ENCODE measurements around the gene PLEKHA3.
"Not testable (repeated sequence)": the region's sequence is repeated elsewhere in the genome, so short reads cannot be mapped to it uniquely, and the experiment has no call there.

Gene PLEKHA3

DNA sequence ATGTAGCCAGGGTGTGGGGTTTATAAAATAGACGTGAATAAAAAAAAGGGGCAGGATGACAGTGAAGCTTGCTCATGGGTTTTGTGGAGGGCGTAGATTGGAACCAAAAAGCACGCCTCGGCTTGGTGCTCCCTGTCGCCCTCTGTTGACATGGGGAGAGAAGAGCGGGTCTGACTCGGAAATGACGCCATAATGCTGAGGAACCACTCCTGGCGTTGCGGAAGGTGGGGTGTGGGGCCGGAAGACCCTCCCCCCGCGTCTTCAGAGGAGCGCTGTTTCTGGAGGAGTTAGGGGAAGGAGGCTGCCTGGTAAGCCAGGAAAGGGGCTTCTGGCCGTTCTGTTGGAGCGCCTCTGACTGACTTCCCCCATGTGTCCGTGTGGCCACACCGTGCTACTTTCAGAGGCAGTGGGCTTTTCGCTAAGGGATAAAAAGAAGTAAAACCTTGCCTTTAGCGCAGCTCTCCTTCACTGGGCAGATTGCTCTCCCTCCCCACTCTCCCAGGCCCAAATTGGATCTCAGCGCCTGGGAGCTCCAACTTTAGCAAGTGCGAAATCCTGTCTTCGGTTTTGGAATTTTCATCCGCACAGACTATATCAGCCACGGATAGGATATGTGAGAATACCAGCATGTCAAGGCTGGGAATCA, 42.8 kb downstream of the PLEKHA3 start:
- peak; percentile 49 to 54 for DNase-seq (ENCODE audit: low read depth in 2 of 2)

DNA sequence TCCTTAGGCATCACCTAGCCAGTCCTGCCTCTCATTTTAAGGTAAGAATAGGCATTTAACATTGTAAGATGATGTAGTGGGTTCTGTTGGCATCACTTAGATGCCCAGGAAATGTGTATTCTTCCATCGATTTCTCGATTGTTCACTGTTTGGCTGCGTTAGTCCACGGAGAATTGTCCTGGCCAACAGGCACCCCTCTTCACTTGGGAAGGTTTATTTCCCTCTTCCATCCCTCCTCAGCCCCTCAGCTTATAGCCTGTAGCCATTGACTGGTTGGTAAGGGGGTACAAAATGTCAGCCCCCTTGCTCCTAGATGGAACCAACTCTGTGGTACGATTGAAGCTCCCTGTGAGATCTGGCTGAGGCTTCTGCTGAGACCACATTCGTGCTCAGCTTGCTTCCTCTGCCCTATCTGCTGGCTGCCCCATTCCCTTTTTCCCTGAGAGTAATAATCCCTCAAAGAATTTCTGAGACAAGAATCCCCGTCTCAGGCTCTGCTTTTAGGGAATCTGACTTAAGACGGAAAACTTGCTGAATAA, 43.4 kb downstream of the PLEKHA3 start:
- DNase-seq (ENCODE audit: low read depth in 2 of 2) = no peak

DNA sequence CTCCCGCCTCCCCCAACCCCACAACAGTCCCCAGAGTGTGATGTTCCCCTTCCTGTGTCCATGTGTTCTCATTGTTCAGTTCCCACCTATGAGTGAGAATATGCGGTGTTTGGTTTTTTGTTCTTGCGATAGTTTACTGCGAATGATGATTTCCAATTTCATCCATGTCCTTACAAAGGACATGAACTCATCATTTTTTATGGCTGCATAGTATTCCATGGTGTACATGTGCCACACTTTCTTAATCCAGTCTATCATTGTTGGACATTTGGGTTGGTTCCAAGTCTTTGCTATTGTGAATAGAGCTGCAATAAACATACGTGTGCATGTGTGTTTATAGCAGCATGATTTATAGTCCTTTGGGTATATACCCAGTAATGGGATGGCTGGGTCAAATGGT, 44.8 kb downstream of the PLEKHA3 start:
- not testable (repeated sequence) for DNase-seq (ENCODE audit: low read depth in 2 of 2)

DNA sequence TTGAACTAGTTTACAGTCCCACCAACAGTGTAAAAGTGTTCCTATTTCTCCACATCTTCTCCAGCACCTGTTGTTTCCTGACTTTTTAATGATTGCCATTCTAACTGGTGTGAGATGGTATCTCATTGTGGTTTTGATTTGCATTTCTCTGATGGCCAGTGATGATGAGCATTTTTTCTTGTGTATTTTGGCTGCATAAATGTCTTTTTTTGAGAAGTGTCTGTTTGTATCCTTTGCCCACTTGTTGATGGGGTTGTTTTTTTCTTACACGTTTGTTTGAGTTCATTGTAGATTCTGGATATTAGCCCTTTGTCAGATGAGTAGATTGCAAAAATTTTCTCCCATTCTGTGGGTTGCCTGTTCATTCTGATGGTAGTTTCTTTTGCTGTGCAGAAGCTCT, 45.2 kb downstream of the PLEKHA3 start:
- not testable (repeated sequence) for DNase-seq (ENCODE audit: low read depth in 2 of 2)

DNA sequence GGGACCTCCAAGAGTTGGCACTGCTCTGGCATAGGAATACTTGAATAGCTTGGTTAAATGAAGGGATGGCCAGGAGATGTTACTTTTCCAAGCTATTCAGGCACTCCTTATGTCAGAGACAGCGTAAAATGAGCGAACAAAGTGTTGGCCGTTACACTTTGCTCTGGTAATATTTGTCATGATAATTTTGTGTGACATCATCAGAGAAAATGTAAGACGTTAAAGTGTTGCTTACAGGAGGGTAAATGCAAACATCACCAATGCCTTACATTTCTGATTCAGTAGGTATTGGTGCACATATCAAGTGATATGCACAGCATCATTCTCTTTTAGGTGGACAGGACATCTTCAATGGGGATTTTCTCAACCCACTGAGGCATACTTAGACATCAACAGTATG, 46.0 kb downstream of the PLEKHA3 start:
- no peak for DNase-seq (ENCODE audit: low read depth in 2 of 2)

DNA sequence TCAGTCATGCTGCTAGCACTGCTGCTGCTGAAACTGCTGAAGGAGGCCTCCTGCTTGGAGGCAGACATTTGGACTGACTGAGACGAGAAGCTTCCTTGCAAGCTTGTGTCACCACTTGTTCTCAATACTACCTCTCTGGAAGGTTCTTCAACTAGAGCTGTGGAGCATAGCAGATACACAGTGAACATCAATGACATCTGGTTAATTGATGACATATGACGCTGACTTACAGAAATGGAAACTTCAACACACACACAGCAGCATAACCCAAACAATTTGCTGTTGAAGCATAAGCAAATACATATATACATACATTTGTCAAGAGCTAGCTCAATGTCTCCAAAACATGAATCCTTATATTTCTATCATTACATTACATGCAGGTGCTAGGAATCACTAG, 47.3 kb downstream of the PLEKHA3 start:
- no peak for DNase-seq (ENCODE audit: low read depth in 2 of 2)

DNA sequence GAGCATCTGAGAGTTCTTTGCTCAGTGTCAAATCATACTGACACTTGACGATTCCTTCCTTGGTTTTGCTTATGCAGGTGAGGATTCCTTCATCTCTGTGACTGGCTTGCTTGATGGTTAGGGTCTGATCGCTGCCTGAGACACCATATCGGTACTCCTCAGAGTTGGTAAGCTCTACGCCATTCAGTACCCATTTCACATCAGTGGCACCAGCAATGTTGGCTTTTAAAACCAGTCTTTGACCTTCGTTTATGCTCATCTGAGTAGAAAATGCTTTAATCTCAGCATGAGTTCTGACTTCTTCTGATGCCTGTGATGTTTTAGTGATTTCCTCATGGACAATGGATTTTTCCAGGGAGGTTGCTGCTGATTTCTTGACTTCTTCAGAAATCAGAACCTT, 48.4 kb downstream of the PLEKHA3 start:
- DNase-seq (ENCODE audit: low read depth in 2 of 2) = no peak

DNA sequence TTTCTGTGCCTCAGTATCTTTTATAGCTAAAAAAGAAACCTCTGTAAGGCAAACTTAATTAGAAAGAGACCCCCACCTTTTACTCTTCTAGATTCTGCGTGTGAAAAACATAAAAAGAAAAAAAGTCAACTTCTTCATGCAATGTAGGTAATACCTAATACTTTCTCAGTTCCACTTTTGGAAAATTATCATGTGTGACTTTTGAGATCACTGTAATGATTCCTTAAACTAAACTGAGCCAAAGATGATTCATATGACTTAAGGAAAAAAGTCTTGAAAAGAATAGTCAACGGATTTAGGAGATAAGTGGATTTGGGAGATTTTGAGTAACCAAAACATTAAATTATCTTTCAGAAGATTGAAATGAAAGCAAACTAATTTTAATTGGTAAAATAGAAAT, 48.9 kb downstream of the PLEKHA3 start:
- DNase-seq (ENCODE audit: low read depth in 2 of 2) = no peak

DNA sequence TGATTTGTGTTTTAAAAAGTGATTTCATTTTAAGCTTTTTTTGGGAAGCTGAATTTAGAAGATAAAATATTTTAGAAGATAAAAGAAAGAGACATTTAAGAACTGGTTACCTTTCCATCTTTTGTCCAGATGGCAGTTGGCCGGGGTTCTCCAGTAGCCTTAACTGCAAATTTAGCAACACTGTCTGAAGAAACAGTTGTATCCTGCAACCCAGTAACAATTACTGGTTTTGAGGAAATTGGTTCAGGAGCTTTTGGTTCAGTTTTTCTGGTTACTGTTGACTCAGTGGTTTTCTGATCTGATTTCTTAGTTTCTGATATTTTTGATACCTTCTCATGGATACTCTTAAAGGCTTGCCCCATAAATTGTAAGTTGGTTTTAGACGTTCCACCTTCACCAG, 49.9 kb downstream of the PLEKHA3 start:
- no peak for DNase-seq (ENCODE audit: low read depth in 2 of 2)

DNA sequence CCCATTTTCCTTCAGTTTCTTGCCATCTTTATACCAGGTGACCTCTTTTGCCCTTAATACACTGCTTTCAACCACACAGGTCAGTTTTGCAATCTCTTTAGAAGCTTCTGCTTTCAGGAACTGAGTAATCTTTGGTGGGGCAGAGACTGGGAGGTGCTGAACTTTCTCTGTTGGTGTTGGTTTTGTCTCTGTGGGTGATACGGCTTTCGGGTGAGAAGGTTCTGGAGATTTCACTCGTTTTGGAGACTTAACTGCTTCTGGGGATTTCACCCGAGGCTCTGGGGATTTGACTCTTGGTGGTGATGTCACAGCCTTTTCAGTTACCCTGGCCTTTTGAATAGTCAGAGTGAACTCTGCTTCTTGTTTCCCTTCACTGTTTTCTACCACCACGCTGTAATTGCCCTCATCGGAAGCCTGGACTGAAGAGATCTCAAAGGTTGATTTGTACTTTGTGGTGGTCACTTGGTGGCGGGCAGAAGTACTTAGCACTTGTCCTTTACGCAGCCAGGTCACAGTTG, 50.4 kb downstream of the PLEKHA3 start:
- DNase-seq (ENCODE audit: low read depth in 2 of 2) = no peak

DNA sequence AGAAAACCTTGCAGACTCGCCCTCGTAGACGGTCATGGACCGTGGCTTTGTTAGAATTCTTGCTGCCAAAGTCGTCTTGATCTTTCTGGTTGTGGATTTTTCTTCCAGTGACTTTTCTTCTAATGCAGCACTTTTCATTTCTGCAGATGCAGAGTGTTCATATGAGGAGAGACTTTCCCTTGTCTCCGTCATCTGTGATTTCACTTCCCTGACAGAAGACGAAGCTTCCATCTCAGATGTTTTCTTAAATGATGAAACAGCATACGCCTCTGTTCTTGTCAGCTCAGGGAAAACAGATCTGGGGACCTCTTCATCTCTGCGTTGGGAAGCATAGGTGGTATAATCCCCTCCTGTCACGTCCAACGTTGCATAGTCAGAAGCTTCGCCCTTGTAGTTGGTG, 50.9 kb downstream of the PLEKHA3 start:
- DNase-seq (ENCODE audit: low read depth in 2 of 2) = no peak

DNA sequence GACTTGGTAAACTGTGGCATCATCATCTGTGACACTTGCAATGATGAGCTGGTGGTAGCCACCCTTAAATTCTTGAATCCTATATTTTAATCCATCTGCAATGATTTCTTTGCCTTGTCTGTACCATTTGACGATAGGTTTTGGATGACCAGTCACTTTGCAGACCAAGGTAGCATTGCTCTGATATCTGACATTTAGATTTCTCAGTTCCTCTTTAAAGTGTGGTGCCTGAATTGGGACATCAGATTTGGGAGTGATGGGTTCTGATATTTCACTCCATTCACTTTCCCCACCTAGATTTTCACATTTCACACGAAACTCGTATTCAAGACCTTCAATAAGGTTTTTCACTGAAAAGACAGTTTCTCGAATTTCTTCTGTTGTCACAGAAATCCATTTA, 55.8 kb downstream of the PLEKHA3 start:
- DNase-seq (ENCODE audit: low read depth in 2 of 2) = no peak

DNA sequence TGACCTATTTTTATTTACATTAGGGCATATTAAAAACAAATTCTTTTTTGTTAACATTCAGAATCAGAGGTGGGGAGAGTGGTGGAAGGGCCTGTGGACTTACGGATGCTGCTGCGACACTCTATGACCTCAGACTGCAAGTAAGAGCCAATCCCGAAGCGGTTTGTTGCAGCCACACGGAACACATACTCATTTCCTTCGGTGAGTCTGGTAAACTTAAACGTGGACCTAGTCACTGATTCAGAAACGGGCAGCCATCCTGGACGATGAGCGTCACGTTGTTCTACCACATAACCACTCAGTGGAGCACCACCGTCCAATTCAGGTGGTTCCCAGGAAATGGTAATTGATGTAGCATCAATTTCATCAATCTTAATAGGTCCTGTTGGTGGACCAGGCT, 61.9 kb downstream of the PLEKHA3 start:
- DNase-seq (ENCODE audit: low read depth in 2 of 2) = no peak

DNA sequence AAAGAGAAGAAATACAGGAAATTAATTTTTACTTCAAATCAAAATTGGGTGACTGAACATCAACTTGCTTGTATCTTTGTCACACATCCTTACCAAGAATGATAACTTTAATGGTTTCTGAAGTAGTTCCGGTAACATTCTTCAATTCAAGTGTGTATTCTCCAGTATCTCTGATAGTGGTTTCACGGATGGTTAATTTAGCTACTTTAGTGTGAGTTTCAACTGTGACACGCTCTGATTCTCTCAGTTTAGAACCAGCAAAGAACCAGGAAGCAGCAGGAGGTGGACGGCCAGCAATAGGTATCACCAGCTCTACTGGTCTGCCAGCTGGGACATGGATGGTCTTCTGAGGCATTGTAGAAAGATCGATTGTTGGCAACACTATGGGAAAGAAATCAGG, 62.3 kb downstream of the PLEKHA3 start:
- no peak for DNase-seq (ENCODE audit: low read depth in 2 of 2)

DNA sequence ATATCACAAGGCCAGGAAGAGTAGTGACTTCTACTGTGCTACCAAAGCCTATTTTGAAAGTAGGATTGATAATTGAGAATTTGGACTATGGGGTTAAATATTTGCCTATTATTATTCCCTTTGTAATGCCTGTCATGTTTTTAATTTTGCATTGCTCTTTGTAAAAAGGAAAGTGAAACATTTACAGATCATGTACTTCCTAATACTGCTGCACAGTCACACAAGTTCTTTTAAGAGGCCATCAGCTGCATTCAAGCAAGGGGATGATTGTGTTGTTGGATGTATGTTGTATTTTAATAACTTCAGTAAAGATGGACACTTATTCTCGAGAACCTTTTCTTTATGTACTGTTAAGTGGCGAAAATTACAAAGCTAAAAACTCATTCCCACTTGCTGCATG, 70.1 kb downstream of the PLEKHA3 start:
- DNase-seq (ENCODE audit: low read depth in 2 of 2) = no peak

DNA sequence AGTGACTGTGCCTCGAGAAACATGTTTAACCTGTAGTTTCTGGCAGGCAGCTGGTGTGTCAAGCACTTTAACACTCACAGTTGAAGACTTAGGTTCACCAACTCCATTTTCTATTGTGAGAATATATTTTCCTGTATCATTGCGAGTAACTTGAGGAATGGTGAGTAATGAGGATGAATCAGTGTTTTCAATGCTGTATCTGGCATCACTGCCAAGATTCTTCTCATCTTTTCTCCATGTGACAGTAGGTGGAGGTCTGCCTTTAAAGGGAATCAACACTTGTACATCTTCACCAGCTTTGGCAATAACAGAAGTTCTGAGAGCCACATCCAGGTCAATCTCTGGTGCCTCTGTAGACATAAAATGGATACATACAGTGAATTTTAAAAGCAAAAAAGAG, 72.8 kb downstream of the PLEKHA3 start:
- DNase-seq (ENCODE audit: low read depth in 2 of 2) = no peak
